Ammon's horn (tissue), 1 donor: ENCODE data around the gene LCN1.
"Not testable (repeated sequence)": the region's sequence is repeated elsewhere in the genome, so short reads cannot be mapped to it uniquely, and the experiment has no call there.

Source experiments
- DNase-seq: peaks from one replicate; pipeline ENCODE4 v3.0.0-alpha.2; 2016; ENCODE audit warnings: low spot score

Gene LCN1

DNA sequence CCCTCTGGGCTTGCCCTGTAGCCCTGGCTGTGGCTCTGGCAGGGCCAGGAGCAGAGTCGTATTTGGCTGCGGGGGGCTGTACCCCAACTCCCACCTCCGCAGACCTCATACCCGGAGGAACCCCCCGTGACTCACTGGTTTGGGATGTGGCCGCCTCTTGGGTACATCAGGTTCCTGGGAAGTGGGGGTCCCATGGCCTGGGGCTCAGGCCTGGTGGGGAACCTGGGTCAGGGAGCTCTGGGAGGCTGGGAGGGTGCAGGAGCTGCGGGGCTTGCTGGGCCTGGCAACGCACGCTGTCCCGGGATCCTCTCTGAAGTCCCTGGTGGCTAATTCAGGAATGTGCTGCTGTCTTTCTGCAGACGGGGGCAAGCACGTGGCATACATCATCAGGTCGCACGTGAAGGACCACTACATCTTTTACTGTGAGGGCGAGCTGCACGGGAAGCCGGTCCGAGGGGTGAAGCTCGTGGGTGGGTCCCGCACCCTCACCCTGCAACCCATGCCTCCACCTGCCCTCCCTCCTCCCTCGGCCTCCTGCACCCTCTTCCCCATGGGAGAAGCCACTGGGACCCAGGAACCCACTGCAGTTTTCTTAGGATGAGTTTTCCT is 2.4 kb downstream of the LCN1 start:
- no peak for DNase-seq

DNA sequence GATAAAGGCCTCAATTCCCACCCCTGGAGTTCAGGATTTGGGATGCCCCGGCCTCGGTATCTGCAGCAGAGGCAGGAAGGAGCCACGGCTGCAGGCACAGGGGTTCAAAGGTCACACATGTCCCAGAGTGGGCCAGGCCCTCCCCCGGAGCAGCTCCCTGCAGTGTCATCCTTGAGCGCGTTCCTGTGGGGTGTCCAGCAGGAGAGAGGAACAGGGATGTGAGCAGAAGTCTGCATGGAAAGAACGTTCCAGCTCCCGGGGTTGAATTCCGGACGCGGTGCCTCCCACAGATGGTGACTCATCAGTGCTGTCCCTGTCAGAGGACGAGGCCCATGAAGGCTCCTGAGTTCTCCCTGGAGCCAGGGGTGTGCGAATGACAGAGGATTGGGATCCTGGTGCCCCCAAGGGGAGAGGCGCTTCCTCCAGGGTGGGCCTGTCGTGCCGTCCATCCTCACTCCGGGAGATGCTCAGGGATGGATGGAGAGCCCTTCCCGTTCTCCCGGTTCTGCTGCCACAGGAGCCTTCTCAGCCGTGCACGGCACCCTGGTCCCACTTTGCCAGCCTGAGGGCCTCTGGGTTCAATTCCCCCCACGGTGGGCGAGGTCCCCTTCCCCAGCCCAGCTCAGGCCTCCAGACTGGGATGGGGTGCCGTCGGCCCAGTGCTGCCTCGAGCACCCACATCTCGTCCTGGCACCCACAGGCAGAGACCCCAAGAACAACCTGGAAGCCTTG is 3.1 kb downstream of the LCN1 start:
- DNase-seq, result no peak

DNA sequence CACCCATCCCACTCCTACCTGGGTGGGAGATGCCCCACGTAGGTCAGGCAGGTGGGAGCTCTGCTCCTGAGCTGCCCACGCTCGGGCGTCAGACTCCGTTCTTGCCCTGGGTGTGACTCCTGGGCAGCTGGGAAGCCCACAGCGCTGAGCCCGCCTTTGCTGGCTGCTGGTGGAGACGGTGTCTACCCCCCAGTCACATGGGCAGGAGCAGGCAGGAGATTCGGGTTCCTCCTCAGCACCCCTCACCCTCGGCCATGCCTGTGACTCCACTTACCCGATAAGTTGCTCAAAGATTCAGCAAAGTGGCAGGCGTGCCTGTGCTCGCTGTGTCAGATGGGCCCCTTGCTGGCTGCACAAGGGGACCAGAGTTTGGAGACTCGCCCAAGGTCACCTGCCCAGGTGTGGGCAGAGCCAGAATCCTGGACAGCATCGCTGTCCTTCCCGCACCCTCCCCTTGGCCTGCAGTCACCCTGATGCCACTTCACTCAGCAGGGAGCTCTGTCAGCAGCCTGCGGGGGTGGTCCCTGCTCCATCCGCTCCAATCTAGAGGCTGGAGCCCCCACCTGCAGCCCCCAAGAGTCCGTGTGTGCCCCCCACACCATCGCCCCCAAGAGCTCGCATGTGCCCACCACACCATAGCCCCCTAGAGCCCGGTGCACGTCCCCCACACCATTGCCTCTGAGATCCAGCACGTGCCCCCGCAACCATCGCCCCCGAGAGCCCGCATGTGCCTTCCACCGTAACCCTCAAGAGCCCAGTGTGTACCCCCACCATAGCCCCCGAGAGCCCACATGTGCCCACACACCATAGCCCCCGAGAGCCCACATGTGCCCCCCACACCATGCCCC is 4.2 kb downstream of the LCN1 start:
- DNase-seq, result no peak

DNA sequence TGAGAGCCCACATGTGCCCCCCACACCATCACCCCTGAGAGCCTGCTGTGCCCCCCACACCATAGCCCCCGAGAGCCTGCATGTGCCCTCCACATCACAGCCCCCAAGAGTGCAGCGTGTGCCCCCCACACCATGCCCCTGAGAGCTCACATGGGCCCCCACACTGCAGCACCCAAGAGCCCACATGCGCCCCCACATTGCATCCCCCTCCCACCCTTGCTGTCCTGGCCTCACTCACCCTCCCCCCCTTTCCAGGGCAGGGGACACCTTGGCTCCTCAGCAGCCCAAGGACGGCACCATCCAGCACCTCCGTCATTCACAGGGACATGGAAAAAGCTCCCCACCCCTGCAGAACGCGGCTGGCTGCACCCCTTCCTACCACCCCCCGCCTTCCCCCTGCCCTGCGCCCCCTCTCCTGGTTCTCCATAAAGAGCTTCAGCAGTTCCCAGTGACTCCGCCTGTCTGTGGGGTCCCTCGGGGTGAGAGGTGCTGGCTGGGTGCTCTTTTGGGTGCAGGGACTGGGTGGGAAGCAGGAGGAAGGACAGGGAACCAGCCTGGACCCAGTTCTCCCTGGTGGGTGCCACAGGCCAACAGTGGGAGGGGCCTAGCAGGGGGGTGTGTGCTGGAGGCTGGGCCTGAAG is 5.0 kb downstream of the LCN1 start:
- no peak for DNase-seq

- DNase-seq, result no peak
These were observed 5.7 kb downstream of the LCN1 start for GRCh38 chr9:135526730-135527571.

DNA sequence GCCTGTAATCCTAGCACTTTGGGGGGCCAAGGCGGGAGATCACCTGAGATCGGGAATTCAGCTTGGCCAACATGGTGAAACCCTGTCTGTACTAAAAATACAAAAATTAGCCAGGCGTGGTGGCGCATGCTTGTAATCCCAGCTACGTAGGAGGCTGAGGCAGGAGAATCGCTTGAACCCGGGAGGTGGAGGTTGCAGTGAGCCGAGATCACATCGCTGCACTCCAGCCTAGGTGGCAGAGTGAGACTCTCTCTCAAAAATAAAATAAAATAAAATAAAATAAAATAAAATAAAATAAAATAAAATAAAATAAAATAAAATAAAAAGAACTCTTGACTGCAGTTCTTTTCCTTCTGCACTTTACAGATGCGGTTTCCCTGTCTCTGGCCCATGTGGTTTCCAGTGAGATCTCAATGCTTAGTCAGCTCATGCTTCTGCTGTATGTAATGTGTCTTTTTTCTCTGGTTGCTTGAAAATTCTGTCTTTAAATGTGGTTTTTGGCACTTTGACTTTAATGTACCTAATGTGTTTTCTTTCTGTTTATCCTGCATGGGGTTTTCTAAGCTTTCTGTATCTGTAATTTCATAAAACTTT is 7.7 kb downstream of the LCN1 start:
- DNase-seq, result not testable (repeated sequence)

DNA sequence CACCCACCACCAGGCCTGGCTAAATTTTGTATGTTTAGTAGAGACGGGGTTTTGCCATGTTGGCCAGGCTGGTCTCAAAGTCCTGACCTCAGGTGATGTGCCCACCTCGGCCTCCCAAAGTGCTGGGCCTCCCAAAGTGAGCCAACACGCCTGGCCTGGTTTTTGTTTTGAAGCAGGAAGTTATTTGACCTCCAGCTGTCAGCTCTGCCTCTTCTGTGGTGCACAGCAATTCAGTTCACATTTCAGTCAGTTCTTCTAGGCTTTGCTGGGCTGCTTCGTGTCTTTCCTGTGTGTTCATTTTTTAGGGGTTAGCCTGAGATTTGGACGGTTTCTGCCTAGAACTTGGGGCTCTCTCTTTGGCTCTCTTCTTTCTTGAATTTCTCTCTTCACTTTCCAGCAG is 8.9 kb downstream of the LCN1 start:
- no peak for DNase-seq

DNA sequence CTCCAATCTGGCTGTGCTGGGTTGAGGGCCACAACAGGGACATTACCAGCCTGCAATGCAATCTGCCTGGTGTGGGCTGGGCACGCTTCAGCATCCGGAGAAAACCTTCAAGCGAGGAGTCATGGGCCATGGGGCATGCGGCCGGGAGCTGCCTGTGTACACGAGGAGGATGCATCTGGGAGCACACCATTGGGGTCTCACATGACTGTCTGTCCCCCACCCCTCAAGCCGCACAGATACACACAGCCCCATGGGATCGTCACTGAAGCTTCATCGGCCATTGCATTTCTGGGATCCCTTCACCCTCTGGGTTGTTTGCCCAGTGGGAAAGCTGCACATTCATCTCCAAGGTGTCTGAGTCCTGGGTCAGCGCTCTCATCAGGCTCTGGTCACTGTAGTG is 9.9 kb downstream of the LCN1 start:
- no peak for DNase-seq

GRCh38 chr9:135533113-135533512 is 11.9 kb downstream of the LCN1 start:
- no peak for DNase-seq

GRCh38 chr9:135533674-135534073 is 12.4 kb downstream of the LCN1 start:
- no peak for DNase-seq

GRCh38 chr9:135534192-135534711 is 13.0 kb downstream of the LCN1 start:
- DNase-seq, result not testable (repeated sequence)

- not testable (repeated sequence) for DNase-seq
These were observed 13.6 kb downstream of the LCN1 start for GRCh38 chr9:135534826-135535225.

- DNase-seq, result not testable (repeated sequence)
These were observed 14.4 kb downstream of the LCN1 start for GRCh38 chr9:135535631-135536030.

- no peak for DNase-seq
These were observed 15.0 kb downstream of the LCN1 start for GRCh38 chr9:135536216-135536615.

GRCh38 chr9:135543262-135543894 is 22.1 kb downstream of the LCN1 start:
- DNase-seq, result not testable (repeated sequence)

GRCh38 chr9:135544981-135545635 is 23.9 kb downstream of the LCN1 start:
- DNase-seq, result no peak

DNA sequence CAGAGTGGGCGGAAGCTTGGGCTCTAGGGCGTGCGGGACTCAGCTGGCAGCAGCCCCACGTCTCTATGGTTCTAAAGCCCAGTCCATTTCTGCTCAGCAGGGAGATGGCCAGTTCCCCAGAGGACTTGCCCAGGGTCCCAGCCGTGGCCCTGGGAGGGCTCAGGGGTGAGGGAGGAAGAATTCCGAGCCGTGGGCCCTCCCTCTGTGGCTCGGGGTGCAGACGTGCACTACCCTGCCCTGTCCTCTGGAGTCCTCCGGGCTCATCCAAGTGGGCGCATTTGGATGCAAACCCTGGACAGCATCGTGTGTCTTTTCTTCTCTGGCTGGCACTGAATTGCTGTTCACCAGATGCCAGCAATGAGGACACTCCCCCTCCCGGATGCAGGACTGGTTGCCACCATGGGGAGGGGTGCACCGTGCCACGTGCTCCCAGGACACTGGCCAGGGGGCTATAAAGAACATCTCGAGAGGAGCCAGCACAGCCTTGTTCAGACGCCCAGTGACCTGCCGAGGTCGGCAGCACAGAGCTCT is 24.5 kb downstream of the LCN1 start, which contains the start of gene OBP2A:
Gene OBP2A (plus strand): TSS at position 481 of the 531 bp plus-strand sequence. CDS start 55 bp downstream, outside the sequence.
- DNase-seq, result not testable (repeated sequence)

DNA sequence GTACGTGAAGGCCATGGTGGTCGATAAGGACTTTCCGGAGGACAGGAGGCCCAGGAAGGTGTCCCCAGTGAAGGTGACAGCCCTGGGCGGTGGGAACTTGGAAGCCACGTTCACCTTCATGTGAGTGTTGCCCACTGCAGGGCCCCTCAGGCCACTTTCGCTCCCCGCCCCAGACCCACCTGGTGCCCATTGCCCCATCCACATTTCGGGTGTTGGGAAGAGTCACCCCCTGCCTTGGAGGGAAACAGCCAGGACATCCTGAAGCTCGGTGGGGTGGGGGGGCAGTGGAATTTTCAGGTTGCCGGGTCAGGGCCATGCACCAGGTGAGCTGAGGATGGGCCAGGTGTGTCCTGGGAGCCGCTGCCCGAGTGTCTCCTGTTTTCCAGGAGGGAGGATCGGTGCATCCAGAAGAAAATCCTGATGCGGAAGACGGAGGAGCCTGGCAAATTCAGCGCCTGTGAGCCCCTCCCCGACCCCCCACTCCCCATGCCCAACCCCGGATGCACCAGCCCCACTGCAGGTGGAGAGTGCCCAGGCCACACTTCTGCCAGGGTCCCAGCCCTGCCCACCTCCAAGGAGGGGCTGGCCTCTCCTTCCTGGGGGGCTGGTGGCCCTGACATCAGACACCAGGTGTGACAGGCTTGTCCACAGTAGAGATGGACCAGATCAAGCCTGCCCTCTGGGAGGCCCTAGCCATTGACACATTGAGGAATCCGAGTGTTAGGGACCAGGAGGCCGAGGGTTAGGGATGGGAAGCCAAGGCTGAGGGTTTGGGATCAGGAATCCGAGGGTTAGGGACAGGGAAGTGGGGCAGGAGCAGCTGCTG is 25.8 kb downstream of the LCN1 start:
- not testable (repeated sequence) for DNase-seq
